K562 treated with DMSO at 1 percent for 4 hours (cell line): ENCODE data around the gene FBXO39. TPM values are rescaled to one million over a fixed set of nuclear protein-coding genes. Genes with fewer than 3 reads are reported as not detected.

Experiments used
- total RNA-seq: library from RNA; unstranded; fragments of 300-600 nt; gene quantifications from 2 replicates; pipeline ENCODE4 v1.2.3, GENCODE V29; 2022; ENCODE audit not compliant: insufficient read depth

Gene FBXO39
- total RNA-seq: not detected in 2 replicates

DNA sequence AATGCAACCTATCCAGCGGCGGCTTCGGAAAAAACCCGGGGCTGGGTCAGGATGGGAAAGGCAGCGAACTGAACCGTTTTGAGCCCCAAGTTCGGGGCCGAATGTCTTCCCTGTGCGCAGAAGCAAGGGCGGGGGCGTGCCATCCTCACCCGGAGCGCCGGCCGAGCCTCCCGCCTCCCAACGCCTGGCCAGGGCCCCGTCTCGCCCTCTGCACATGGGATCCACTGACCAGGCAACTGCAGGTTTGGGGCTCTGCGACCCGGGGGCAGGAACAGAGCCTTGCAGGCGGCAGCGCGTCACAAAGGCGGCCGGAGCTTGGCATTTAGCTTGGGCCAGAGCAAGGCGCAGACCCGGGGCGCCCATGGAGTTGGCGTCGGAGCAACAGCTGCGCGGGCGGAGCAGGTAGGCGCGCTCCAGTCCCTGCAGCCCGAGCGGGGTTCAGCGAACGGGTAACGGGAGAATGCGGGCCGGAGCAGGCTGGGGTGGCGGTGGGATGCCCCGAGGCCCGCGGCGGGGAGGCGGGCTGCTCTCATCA is at the start of gene FBXO39:
TSS of gene FBXO39 (plus strand) at position 345 of the 535 bp plus-strand sequence. CDS start 3,654 bp downstream, outside the sequence.

DNA sequence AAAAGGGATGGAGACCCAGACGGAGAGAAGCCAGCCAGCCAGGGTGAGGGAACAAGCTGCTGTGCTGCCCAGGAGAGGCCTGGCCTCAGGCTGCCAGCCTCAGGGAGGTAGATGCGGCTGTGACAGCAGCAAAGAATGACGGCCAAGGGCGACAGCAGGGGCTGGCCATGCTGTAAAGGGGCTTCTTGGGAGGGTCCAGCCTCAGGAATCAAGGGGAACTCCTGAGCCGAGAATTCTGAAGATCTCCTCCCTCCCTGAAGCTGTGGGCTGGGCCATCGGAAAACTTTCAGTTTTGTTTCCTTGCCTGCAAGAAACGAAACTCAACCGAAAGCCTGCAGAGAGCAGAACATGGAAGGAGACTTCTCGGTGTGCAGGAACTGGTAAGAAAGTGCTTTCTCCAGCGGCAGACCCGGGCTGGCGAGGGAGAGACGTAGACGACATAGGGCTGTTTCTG is 20.3 kb upstream of the FBXO39 start, which contains the start of gene XAF1:
TSS of gene XAF1 (plus strand) at position 316 of the 454 bp plus-strand sequence. CDS start at position 349, 33 bp downstream.

DNA sequence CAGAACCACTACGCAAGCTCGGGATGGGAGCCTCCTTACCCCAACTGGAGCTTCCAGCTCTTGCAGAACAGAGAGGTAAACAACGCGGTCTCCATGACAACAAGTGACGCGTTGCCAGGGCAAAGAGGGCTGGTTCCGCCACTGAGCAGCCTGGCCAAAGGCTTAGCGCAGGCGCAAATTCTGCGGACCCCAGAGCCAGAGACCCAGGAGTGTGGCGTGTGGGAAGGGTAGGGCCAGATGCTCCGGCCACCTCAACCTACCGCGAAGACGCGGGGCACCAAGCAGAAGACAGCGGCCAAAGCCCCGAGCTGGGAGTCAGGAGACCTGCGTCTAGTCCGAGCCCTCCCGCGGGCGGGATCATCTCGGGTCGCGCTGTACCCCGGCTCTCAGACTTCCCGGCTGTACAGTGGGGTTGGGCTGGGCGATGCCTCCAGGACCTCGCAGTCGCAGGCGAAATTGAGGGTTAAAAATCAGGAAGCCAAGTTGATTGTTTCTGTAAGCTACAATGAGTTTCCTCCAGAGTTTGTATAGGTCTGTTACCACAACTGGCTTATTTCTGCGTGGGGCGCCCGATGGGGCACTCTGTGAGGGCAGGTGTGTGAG is 55.7 kb downstream of the FBXO39 start, which contains the start of gene TEKT1:
TSS of gene TEKT1 (minus strand) at position 69 of the 603 bp plus-strand sequence. CDS start 1,353 bp downstream, outside the sequence.

Other genes starting within 250 kb of the FBXO39 start
- gene PITPNM3, start 219.7 kb upstream of the FBXO39 start, total RNA-seq: 0.10 and 0.55 TPM in 2 replicates
- gene KIAA0753, start 135.5 kb upstream of the FBXO39 start, total RNA-seq: 3.3 and 3.9 TPM in 2 replicates
- 63.9 and 67.2 TPM in 2 replicates for gene TXNDC17, start 135.2 kb upstream of the FBXO39 start, total RNA-seq
- gene MED31, start 124.6 kb upstream of the FBXO39 start, total RNA-seq: 4.5 and 9.7 TPM in 2 replicates
- gene C17orf100, start 124.5 kb upstream of the FBXO39 start, total RNA-seq: 0.98 and 1.8 TPM in 2 replicates
- not detected in 2 replicates for gene SLC13A5, start 62.8 kb upstream of the FBXO39 start, total RNA-seq
- gene XAF1, start 20.2 kb upstream of the FBXO39 start, total RNA-seq: not detected in 2 replicates
- gene TEKT1, start 55.5 kb downstream of the FBXO39 start, total RNA-seq: not detected in 2 replicates
- 3.8 and 6.1 TPM in 2 replicates for gene ALOX12, start 219.8 kb downstream of the FBXO39 start, total RNA-seq
- 351 TPM in 2 replicates for gene RNASEK, start 236.4 kb downstream of the FBXO39 start, total RNA-seq
- 0.58 and 0.67 TPM in 2 replicates for gene BCL6B, start 246.8 kb downstream of the FBXO39 start, total RNA-seq